AG09319 (cell line): Measurements from ENCODE around the gene FAM162A.
"Not testable (repeated sequence)": the region's sequence is repeated elsewhere in the genome, so short reads cannot be mapped to it uniquely, and the experiment has no call there.

Source experiments
- DNase-seq: peaks from one replicate; pipeline ENCODE4 v3.0.0-alpha.2; 2010; ENCODE audit warnings: low read depth; ENCODE audit errors: extremely low read depth
- CTCF ChIP-seq: IDR thresholded peaks from 2 replicates; pipeline ENCODE4 v1.5.1; 2011; ENCODE audit warnings: low read depth, mild to moderate bottlenecking, inconsistent platforms, low read length, moderate library complexity

FAM162A gene

GRCh38 chr3:122421101-122421500, 37.1 kb downstream of the FAM162A start:
- TF ChIP-seq CTCF, result no peak
- no peak for DNase-seq

GRCh38 chr3:122421836-122422235, 37.9 kb downstream of the FAM162A start:
- no peak for TF ChIP-seq CTCF

GRCh38 chr3:122427857-122428471, 44.0 kb downstream of the FAM162A start:
- no peak for DNase-seq
- no peak for TF ChIP-seq CTCF

More at GRCh38 chr3:122421836-122422235, 37.9 kb downstream of the FAM162A start:
- no peak for DNase-seq

GRCh38 chr3:122430371-122430770, 46.4 kb downstream of the FAM162A start:
- DNase-seq, result no peak
- no peak for TF ChIP-seq CTCF

- no peak for TF ChIP-seq CTCF
- DNase-seq, result no peak
Measured at GRCh38 chr3:122435950-122436349, 52.0 kb downstream of the FAM162A start.

GRCh38 chr3:122443090-122443489, 59.1 kb downstream of the FAM162A start:
- no peak for DNase-seq
- no peak for TF ChIP-seq CTCF

GRCh38 chr3:122443762-122444490, 59.9 kb downstream of the FAM162A start:
- DNase-seq, result not testable (repeated sequence)

- DNase-seq, result not testable (repeated sequence)
Measured at GRCh38 chr3:122444491-122444887, 60.5 kb downstream of the FAM162A start.

- DNase-seq, result not testable (repeated sequence)
Measured at GRCh38 chr3:122448218-122448617, 64.2 kb downstream of the FAM162A start.
